Panc1 (cell line): ENCODE measurements around the gene FAM174B. TPM values are rescaled to one million over a fixed set of nuclear protein-coding genes. Genes with fewer than 3 reads are reported as not detected.

Experiments
- ATAC-seq: fragments of 200-7000 bp; cut with Tn5 transposase; 2 replicates; pipeline ENCODE4 v1.9.1; 2020; ENCODE audit warnings: mild to moderate bottlenecking, moderate library complexity
- BruUV-seq: library from RNA; stranded (reverse); fragments of 400-500 nt; replicated peaks from 2 replicates; lab custom pipeline; 2021; lab: Mats Ljungman, UMichigan
- CTCF ChIA-PET: fragments of 300-600 bp; sonication (Branson Sonifier 250); formaldehyde crosslinking; loops from one replicate; lab custom pipeline; 2022; ENCODE audit warnings: antibody characterized with exemption; lab: Charles Lee
- POLR2A ChIA-PET: fragments of 300-600 bp; sonication (Branson Sonifier 250); formaldehyde crosslinking; loops from one replicate; lab custom pipeline; 2022; ENCODE audit warnings: antibody characterized with exemption; lab: Charles Lee
- DNase-seq: peaks from one replicate; pipeline ENCODE4 v3.0.0-alpha.2; 2010; ENCODE audit warnings: low read depth, low spot score
- H3K27ac ChIP-seq: 2 replicates; pipeline ENCODE4 v1.5.1; 2011; ENCODE audit warnings: mild to moderate bottlenecking, low read length, inconsistent platforms
- H3K27me3 ChIP-seq: fragments of 200-500 bp; sonication (Bioruptor generic); 2 replicates; pipeline ENCODE4 v1.6.0; 2014; ENCODE audit warnings: low read length, inconsistent platforms; ENCODE audit not compliant: control insufficient read depth, insufficient read depth
- H3K36me3 ChIP-seq: fragments of 200-500 bp; sonication (Bioruptor generic); 2 replicates; pipeline ENCODE4 v1.5.1; 2014; ENCODE audit warnings: inconsistent platforms, mild to moderate bottlenecking, low read length, moderate library complexity; ENCODE audit not compliant: control insufficient read depth, insufficient read depth
- H3K4me1 ChIP-seq: 2 replicates; pipeline ENCODE4 v1.5.1; 2011; ENCODE audit warnings: inconsistent platforms, mild to moderate bottlenecking, low read length, moderate library complexity; ENCODE audit not compliant: control insufficient read depth, insufficient read depth
- H3K4me3 ChIP-seq, 2 experiments: 2 replicates each; pipeline ENCODE4 v1.5.1; 2011 to 2012; ENCODE audit warnings: low read depth in 2 of 2, low read length in 2 of 2, mild to moderate bottlenecking in 2 of 2, inconsistent platforms in 1 of 2, moderate library complexity in 1 of 2
- H3K9me3 ChIP-seq: fragments of 200-500 bp; sonication (Bioruptor generic); 2 replicates; pipeline ENCODE4 v1.5.1; 2014; ENCODE audit warnings: low read depth, mild to moderate bottlenecking, inconsistent platforms, low read length, moderate library complexity; ENCODE audit not compliant: control insufficient read depth, insufficient read depth
- POLR2AphosphoS5 ChIP-seq: IDR thresholded peaks from 2 replicates; pipeline ENCODE4 v1.6.1; 2012; ENCODE audit warnings: mild to moderate bottlenecking, low read depth, low read length, moderate library complexity
- SIN3A ChIP-seq: IDR thresholded peaks from 2 replicates; pipeline ENCODE4 v1.6.1; 2012; ENCODE audit warnings: low read depth, mild to moderate bottlenecking, low read length, moderate library complexity, borderline replicate concordance; ENCODE audit not compliant: insufficient read depth
- TCF7L2 ChIP-seq: IDR thresholded peaks from 2 replicates; pipeline ENCODE4 v1.6.1; 2011; ENCODE audit warnings: mild to moderate bottlenecking, low read depth, low read length, inconsistent platforms
- in situ Hi-C: cut with HindIII; loops from 2 replicates; pipeline ENCODE4 v1.10.0; 2016; ENCODE audit warnings: low sequenced_read_pairs, low pct_unique_long_range_greater_than_20kb
- intact Hi-C: fragments of 100-400 bp; cut with micrococcal nuclease; formaldehyde crosslinking; loops from one replicate; pipeline ENCODE4 v1.10.0; 2022; ENCODE audit not compliant: unreplicated experiment
- total RNA-seq: library from RNA; stranded (reverse); gene quantifications from one replicate; pipeline ENCODE4 v1.2.1, GENCODE V29; 2021; ENCODE audit not compliant: unreplicated experiment
- TF ChIP-seq, protein P1 (sequence below): fragments of 450-650 bp; IDR thresholded peaks from 2 replicates; pipeline ENCODE4 v1.5.1; 2017; ENCODE audit warnings: mild to moderate bottlenecking
- TF ChIP-seq, protein P2 (sequence below), 2 experiments: IDR thresholded peaks; 2 replicates each; pipeline ENCODE4 v1.6.1; 2011 to 2012; ENCODE audit warnings: low read depth in 2 of 2, control low read depth in 1 of 2, low read length in 1 of 2, mild to moderate bottlenecking in 1 of 2, moderate library complexity in 1 of 2; ENCODE audit not compliant: insufficient read depth in 1 of 2

FAM174B gene
- total RNA-seq, 1 experiment from 2014 or later, result 30.7 TPM

DNA sequence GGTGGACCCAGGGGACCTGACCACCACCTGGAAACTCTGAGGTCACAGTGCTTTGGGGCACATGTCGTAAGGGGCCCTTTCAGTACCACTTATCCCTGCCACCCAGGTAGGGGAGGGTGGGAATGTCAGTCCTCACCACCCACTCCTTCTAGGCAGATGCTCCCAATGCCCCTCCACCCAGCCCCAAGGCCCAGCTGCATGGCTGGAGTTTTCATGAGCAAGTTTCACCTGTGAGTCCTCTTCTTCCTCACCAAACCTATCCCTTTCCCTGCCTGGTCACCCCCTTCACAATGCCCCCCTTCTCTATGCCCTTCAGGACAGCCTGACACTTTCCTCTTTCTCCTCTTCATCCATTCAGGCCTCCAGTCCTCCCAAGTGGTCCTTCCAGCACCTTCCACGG lies 9.8 kb downstream of the FAM174B start:
- no peak for DNase-seq
- Histone ChIP-seq H3K36me3 (no peaks in the 10 kb centered on the region), H3K4me1 (peaks cover 50% of the 10 kb centered on the region), H3K9me3 (no peaks in the 10 kb centered on the region), H3K4me3 (no peak overlapping the region), H3K27ac (peak overlapping the region; percentile 78), H3K27me3 (no peaks in the 10 kb centered on the region)
- ChIA-PET CTCF (no interaction called here), POLR2A (interaction anchor here (0.5 to 1.0 kb wide), 3 partner anchors 9 to 300 kb away, joined by 3 to 7 read pairs (median 5); no protein-coding TSS in a partner anchor)
- TF ChIP-seq SIN3A, result no peak
- no peak for TF ChIP-seq POLR2AphosphoS5
- no peak for TF ChIP-seq TCF7L2
- TF ChIP-seq, protein P1, sequence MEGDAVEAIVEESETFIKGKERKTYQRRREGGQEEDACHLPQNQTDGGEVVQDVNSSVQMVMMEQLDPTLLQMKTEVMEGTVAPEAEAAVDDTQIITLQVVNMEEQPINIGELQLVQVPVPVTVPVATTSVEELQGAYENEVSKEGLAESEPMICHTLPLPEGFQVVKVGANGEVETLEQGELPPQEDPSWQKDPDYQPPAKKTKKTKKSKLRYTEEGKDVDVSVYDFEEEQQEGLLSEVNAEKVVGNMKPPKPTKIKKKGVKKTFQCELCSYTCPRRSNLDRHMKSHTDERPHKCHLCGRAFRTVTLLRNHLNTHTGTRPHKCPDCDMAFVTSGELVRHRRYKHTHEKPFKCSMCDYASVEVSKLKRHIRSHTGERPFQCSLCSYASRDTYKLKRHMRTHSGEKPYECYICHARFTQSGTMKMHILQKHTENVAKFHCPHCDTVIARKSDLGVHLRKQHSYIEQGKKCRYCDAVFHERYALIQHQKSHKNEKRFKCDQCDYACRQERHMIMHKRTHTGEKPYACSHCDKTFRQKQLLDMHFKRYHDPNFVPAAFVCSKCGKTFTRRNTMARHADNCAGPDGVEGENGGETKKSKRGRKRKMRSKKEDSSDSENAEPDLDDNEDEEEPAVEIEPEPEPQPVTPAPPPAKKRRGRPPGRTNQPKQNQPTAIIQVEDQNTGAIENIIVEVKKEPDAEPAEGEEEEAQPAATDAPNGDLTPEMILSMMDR, result no peak
- TF ChIP-seq, protein P2, sequence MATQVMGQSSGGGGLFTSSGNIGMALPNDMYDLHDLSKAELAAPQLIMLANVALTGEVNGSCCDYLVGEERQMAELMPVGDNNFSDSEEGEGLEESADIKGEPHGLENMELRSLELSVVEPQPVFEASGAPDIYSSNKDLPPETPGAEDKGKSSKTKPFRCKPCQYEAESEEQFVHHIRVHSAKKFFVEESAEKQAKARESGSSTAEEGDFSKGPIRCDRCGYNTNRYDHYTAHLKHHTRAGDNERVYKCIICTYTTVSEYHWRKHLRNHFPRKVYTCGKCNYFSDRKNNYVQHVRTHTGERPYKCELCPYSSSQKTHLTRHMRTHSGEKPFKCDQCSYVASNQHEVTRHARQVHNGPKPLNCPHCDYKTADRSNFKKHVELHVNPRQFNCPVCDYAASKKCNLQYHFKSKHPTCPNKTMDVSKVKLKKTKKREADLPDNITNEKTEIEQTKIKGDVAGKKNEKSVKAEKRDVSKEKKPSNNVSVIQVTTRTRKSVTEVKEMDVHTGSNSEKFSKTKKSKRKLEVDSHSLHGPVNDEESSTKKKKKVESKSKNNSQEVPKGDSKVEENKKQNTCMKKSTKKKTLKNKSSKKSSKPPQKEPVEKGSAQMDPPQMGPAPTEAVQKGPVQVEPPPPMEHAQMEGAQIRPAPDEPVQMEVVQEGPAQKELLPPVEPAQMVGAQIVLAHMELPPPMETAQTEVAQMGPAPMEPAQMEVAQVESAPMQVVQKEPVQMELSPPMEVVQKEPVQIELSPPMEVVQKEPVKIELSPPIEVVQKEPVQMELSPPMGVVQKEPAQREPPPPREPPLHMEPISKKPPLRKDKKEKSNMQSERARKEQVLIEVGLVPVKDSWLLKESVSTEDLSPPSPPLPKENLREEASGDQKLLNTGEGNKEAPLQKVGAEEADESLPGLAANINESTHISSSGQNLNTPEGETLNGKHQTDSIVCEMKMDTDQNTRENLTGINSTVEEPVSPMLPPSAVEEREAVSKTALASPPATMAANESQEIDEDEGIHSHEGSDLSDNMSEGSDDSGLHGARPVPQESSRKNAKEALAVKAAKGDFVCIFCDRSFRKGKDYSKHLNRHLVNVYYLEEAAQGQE (IDR thresholded peaks at IDR 0.05; ENCODE audit: insufficient read depth in 1 of 2, low read depth in 2 of 2, low read length in 1 of 2), result no peak
- in situ Hi-C loops, result no loop called here
- ATAC-seq, result peak; percentile 4; the same call in 1 of the 2 replicates
- no TSS peak for BruUV-seq
- intact Hi-C loops, result no loop called here

DNA sequence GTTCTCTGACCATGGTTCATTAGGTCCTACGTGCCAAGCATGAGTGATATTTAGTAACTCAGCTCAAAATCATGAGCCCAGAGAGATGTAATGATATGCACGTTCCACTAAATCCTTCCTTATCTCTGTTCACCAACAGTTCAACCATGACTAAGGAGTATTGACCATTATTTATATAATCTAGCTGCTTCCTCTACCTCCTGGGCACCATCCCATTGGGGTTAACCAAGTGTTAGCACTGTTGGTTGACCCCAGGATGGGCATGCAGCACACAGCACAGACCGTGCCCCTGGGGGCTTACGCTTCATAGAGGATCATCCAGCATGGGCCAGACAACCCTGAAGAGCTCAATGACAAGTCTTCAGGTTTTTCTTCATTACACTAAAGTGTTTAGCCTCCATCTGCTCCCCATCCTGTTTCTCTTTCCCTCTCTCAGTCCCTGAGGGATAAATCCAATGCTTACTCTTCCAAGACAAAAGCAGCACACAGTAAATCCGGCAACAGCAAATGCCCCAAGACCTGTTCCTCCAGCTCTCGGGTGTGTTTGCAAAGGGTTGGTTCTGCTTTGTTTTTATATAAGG lies 10.4 kb downstream of the FAM174B start:
- TF ChIP-seq TCF7L2, result no peak
- no peak for TF ChIP-seq POLR2AphosphoS5
- TF ChIP-seq, protein P1, result no peak
- TF ChIP-seq, protein P2 (IDR thresholded peaks at IDR 0.05; ENCODE audit: insufficient read depth in 1 of 2, low read depth in 2 of 2, low read length in 1 of 2), result no peak
- TF ChIP-seq SIN3A, result no peak
- H3K9me3 ChIP-seq, result no peaks in the 10 kb centered on the region
- H3K4me3 ChIP-seq, result no peak overlapping the region
- H3K36me3 ChIP-seq, result no peaks in the 10 kb centered on the region
- peaks cover 50% of the 10 kb centered on the region for H3K4me1 ChIP-seq
- POLR2A ChIA-PET, result interaction anchor here (0.6 to 1.0 kb wide), 3 partner anchors 10 to 263 kb away, joined by 3 to 7 read pairs (median 6); no protein-coding TSS in a partner anchor
- in situ Hi-C loops (no loop called here), intact Hi-C loops (no loop called here)
- CTCF ChIA-PET, result no interaction called here
- no peaks in the 10 kb centered on the region for H3K27me3 ChIP-seq
- no peak for DNase-seq
- ATAC-seq, result peak; percentile 78
- BruUV-seq, result no TSS peak
- H3K27ac ChIP-seq, result peak overlapping the region; percentile 78
